Neural crest cell (in vitro differentiated cells): ENCODE results near the gene CPAMD8. TPM values are rescaled to one million over a fixed set of nuclear protein-coding genes. Genes with fewer than 3 reads are reported as not detected.
"Not testable (repeated sequence)": the region's sequence is repeated elsewhere in the genome, so short reads cannot be mapped to it uniquely, and the experiment has no call there.

Source experiments
- DNase-seq: peaks from one replicate; pipeline ENCODE4 v3.0.0; 2021; ENCODE audit warnings: low read depth, mixed read lengths, low spot score
- H3K27ac Mint-ChIP-seq: one replicate; pipeline ENCODE4 v1.8.0; 2021; ENCODE audit warnings: mild to moderate bottlenecking, mixed read lengths; ENCODE audit not compliant: unreplicated experiment
- H3K27me3 Mint-ChIP-seq: 2 replicates; pipeline ENCODE4 v1.8.0; 2021; ENCODE audit warnings: low read depth, mild to moderate bottlenecking, mixed read lengths
- H3K36me3 Mint-ChIP-seq: 2 replicates; pipeline ENCODE4 v1.8.0; 2021; ENCODE audit warnings: low read depth, mild to moderate bottlenecking, mixed read lengths
- H3K4me1 Mint-ChIP-seq: 2 replicates; pipeline ENCODE4 v1.8.0; 2021; ENCODE audit warnings: mixed read lengths
- H3K4me3 Mint-ChIP-seq: one replicate; pipeline ENCODE4 v1.8.0; 2021; ENCODE audit warnings: mild to moderate bottlenecking, mixed read lengths
- H3K9me3 Mint-ChIP-seq: 2 replicates; pipeline ENCODE4 v1.8.0; 2021; ENCODE audit warnings: mixed read lengths
- CTCF ChIP-seq: fragments of 200-600 bp; sonication (generic); conservative IDR thresholded peaks from 2 replicates; pipeline ENCODE4 v1.5.0; 2021; ENCODE audit warnings: antibody characterized with exemption, mild to moderate bottlenecking
- total RNA-seq: library from RNA; stranded (reverse); gene quantifications from 2 replicates; pipeline ENCODE4 v1.2.1, GENCODE V29; 2021

CPAMD8 gene
- total RNA-seq, 1 donor from 2014 or later: 14.5 TPM

GRCh38 chr19:17031741-17032140 lies 5.1 kb upstream of the CPAMD8 start:
- no peaks in the 10 kb centered on the region for H3K9me3 Mint-ChIP-seq
- DNase-seq: no peak
- H3K27me3 Mint-ChIP-seq: peaks cover 16% of the 10 kb centered on the region
- H3K4me1 Mint-ChIP-seq: no peaks in the 10 kb centered on the region
- H3K27ac Mint-ChIP-seq: no peak overlapping the region
- H3K36me3 Mint-ChIP-seq: no peaks in the 10 kb centered on the region
- no peak overlapping the region for H3K4me3 Mint-ChIP-seq
- no peak for TF ChIP-seq CTCF

GRCh38 chr19:17027535-17027975 lies 945 bp upstream of the CPAMD8 start:
- peaks cover 7% of the 10 kb centered on the region for H3K4me1 Mint-ChIP-seq
- TF ChIP-seq CTCF: no peak
- H3K27ac Mint-ChIP-seq: no peak overlapping the region
- H3K9me3 Mint-ChIP-seq: peaks cover 10% of the 10 kb centered on the region
- peak overlapping the region; percentile 73 for H3K4me3 Mint-ChIP-seq
- H3K27me3 Mint-ChIP-seq: peaks cover 22% of the 10 kb centered on the region
- H3K36me3 Mint-ChIP-seq: peaks cover 23% of the 10 kb centered on the region
- no peak for DNase-seq

- peaks cover 22% of the 10 kb centered on the region for H3K27me3 Mint-ChIP-seq
- peaks cover 11% of the 10 kb centered on the region for H3K9me3 Mint-ChIP-seq
- TF ChIP-seq CTCF: no peak
- peak overlapping the region; percentile 86 for H3K4me3 Mint-ChIP-seq
- H3K36me3 Mint-ChIP-seq: peaks cover 28% of the 10 kb centered on the region
- DNase-seq: no peak
- peaks cover 7% of the 10 kb centered on the region for H3K4me1 Mint-ChIP-seq
- no peak overlapping the region for H3K27ac Mint-ChIP-seq
Observed at GRCh38 chr19:17025991-17026658, 485 bp downstream of the CPAMD8 start.

- peaks cover 11% of the 10 kb centered on the region for H3K9me3 Mint-ChIP-seq
- peaks cover 20% of the 10 kb centered on the region for H3K27me3 Mint-ChIP-seq
- DNase-seq: no peak
- H3K4me1 Mint-ChIP-seq: peaks cover 7% of the 10 kb centered on the region
- no peak overlapping the region for H3K27ac Mint-ChIP-seq
- H3K4me3 Mint-ChIP-seq: peak overlapping the region; percentile 86
- TF ChIP-seq CTCF: no peak
- peaks cover 28% of the 10 kb centered on the region for H3K36me3 Mint-ChIP-seq
Observed at GRCh38 chr19:17025361-17025760, 1.2 kb downstream of the CPAMD8 start.

- H3K4me3 Mint-ChIP-seq: peak overlapping the region; percentile 86
Observed at GRCh38 chr19:17024941-17025340, 1.7 kb downstream of the CPAMD8 start.

GRCh38 chr19:17023805-17024204 lies 2.8 kb downstream of the CPAMD8 start:
- DNase-seq: no peak
- Mint-ChIP-seq H3K27ac (no peak overlapping the region), H3K4me1 (peaks cover 7% of the 10 kb centered on the region), H3K36me3 (peaks cover 28% of the 10 kb centered on the region), H3K4me3 (peak overlapping the region; percentile 25), H3K9me3 (peaks cover 11% of the 10 kb centered on the region), H3K27me3 (peaks cover 18% of the 10 kb centered on the region)
- TF ChIP-seq CTCF: no peak

More at GRCh38 chr19:17024941-17025340, 1.7 kb downstream of the CPAMD8 start:
- not testable (repeated sequence) for H3K4me1 Mint-ChIP-seq, DNase-seq, H3K27ac Mint-ChIP-seq
- peaks cover 28% of the 10 kb centered on the region for H3K36me3 Mint-ChIP-seq
- H3K9me3 Mint-ChIP-seq: peaks cover 11% of the 10 kb centered on the region
- peaks cover 20% of the 10 kb centered on the region for H3K27me3 Mint-ChIP-seq
